SIG-M5 treated with dmso at 0.1 percent for 504 hours (cell line): ENCODE measurements around the gene COMP.

Experiments
- DNase-seq: peaks from one replicate; lab custom pipeline; 2025; ENCODE audit not compliant: unreplicated experiment; lab: John Stamatoyannopoulos, UW

COMP gene

GRCh38 chr19:18770663-18771327, 20.3 kb downstream of the COMP start:
- no peak for DNase-seq

GRCh38 chr19:18769989-18770528, 21.0 kb downstream of the COMP start:
- DNase-seq, result no peak

- DNase-seq, result no peak
These were observed 21.9 kb downstream of the COMP start for GRCh38 chr19:18768997-18769891.

GRCh38 chr19:18768046-18768771, 22.9 kb downstream of the COMP start:
- no peak for DNase-seq

- no peak for DNase-seq
These were observed 25.9 kb downstream of the COMP start for GRCh38 chr19:18765224-18765623.

GRCh38 chr19:18764591-18765051, 26.5 kb downstream of the COMP start:
- DNase-seq, result no peak

GRCh38 chr19:18763674-18764590, 27.2 kb downstream of the COMP start:
- DNase-seq, result peak; percentile 12

- DNase-seq, result peak; percentile 21
These were observed 28.7 kb downstream of the COMP start for GRCh38 chr19:18762125-18763023.

GRCh38 chr19:18761531-18762110, 29.5 kb downstream of the COMP start:
- DNase-seq, result no peak

GRCh38 chr19:18760440-18761383, 30.4 kb downstream of the COMP start:
- no peak for DNase-seq

GRCh38 chr19:18759995-18760426, 31.1 kb downstream of the COMP start:
- DNase-seq, result no peak

GRCh38 chr19:18759304-18759994, 31.7 kb downstream of the COMP start:
- DNase-seq, result no peak

GRCh38 chr19:18756896-18757295, 34.2 kb downstream of the COMP start:
- no peak for DNase-seq

- no peak for DNase-seq
These were observed 36.6 kb downstream of the COMP start for GRCh38 chr19:18754501-18754900.

GRCh38 chr19:18751571-18751970, 39.5 kb downstream of the COMP start:
- no peak for DNase-seq

GRCh38 chr19:18750295-18750970, 40.7 kb downstream of the COMP start:
- no peak for DNase-seq
